HepG2 (cell line): ENCODE measurements around the gene PTPN5. TPM values are rescaled to one million over a fixed set of nuclear protein-coding genes. Genes with fewer than 3 reads are reported as not detected.

ENCODE experiments used
- ATAC-seq: fragments of 200-7000 bp; cut with Tn5 transposase; 3 replicates; pipeline ENCODE4 v1.9.1; 2020; ENCODE audit warnings: mild to moderate bottlenecking, moderate library complexity
- BruUV-seq: library from RNA; stranded (reverse); fragments of 400-500 nt; replicated peaks from 2 replicates; lab custom pipeline; 2021; lab: Mats Ljungman, UMichigan
- CTCF ChIA-PET: fragments of 300-600 bp; formaldehyde crosslinking; extraction: SDS; loops from one replicate; lab custom pipeline; 2021; ENCODE audit warnings: low total read pairs, inconsistent platforms, low intra/inter-chr PET ratio; lab: Yijun Ruan, JAX
- POLR2A ChIA-PET: fragments of 350-600 bp; sonication (Branson Sonifier 250); formaldehyde crosslinking; loops from one replicate; lab custom pipeline; 2020; ENCODE audit warnings: antibody characterized with exemption, inconsistent platforms; lab: Yijun Ruan, JAX
- DNase-seq: peaks from one replicate; pipeline ENCODE4 v3.0.0-alpha.2; 2015; ENCODE audit warnings: low spot score
- FAIRE-seq: peaks from 3 replicates; lab custom pipeline; 2011; peaks lifted over from hg19 to GRCh38; lab: Jason Lieb, UNC
- H2AFZ ChIP-seq: one replicate; pipeline ENCODE4 v1.6.1; 2011; ENCODE audit warnings: low read length, inconsistent platforms
- H3K27ac ChIP-seq: fragments of 300-600 bp; 3 replicates; pipeline ENCODE4 v1.8.0; 2011; ENCODE audit warnings: mixed run types, mild to moderate bottlenecking, mixed read lengths, low read length, inconsistent platforms; ENCODE audit not compliant: insufficient read depth; ENCODE audit errors: extremely low read length
- H3K27me3 ChIP-seq, 2 experiments: fragments of 200-600 bp in 1 of 2; 2 replicates in 1 of 2; 3 replicates in 1 of 2; pipeline versions ENCODE4 v1.6.0 to v1.8.0; 2011; ENCODE audit warnings: low read length in 2 of 2, mild to moderate bottlenecking in 2 of 2, moderate library complexity in 2 of 2, inconsistent platforms in 1 of 2; ENCODE audit not compliant: insufficient read depth in 2 of 2, control insufficient read depth in 1 of 2
- H3K36me3 ChIP-seq, 2 experiments: fragments of 200-600 bp in 1 of 2; replicated peaks in 1 of 2; 2 replicates in 1 of 2; 3 replicates in 1 of 2; pipeline versions ENCODE4 v1.5.1 to v1.8.0; 2011; ENCODE audit warnings: low read length in 2 of 2, inconsistent platforms in 1 of 2; ENCODE audit not compliant: insufficient read depth in 2 of 2, control insufficient read depth in 1 of 2
- H3K4me1 ChIP-seq: 2 replicates; pipeline ENCODE4 v1.5.1; 2012; ENCODE audit warnings: low read length, inconsistent platforms; ENCODE audit not compliant: insufficient read depth
- H3K4me2 ChIP-seq: 2 replicates; pipeline ENCODE4 v1.6.0; 2011; ENCODE audit warnings: low read depth, low read length, inconsistent platforms
- H3K4me3 ChIP-seq, 3 experiments: fragments of 200-600 bp in 1 of 3; sonication (generic), shearing (Covaris generic) in 1 of 3; replicated peaks in 1 of 3; 2 replicates each; pipeline ENCODE4 v1.5.1; 2011 to 2016; ENCODE audit warnings: low read length in 3 of 3, inconsistent platforms in 2 of 3, low read depth in 2 of 3, mild to moderate bottlenecking in 2 of 3, control low read depth in 1 of 3, mixed read lengths in 1 of 3; ENCODE audit not compliant: insufficient read depth in 1 of 3
- H3K79me2 ChIP-seq: one replicate; pipeline ENCODE4 v1.6.1; 2011; ENCODE audit warnings: low read length, inconsistent platforms; ENCODE audit not compliant: insufficient read depth
- H3K9ac ChIP-seq: 2 replicates; pipeline ENCODE4 v1.6.0; 2011; ENCODE audit warnings: mild to moderate bottlenecking, low read depth, low read length, inconsistent platforms; ENCODE audit not compliant: insufficient read depth
- H3K9me3 ChIP-seq: 2 replicates; pipeline ENCODE4 v1.5.1; 2012; ENCODE audit warnings: mild to moderate bottlenecking, low read length
- H4K20me1 ChIP-seq: 2 replicates; pipeline ENCODE4 v1.6.0; 2011; ENCODE audit warnings: inconsistent platforms, mild to moderate bottlenecking, low read length, moderate library complexity; ENCODE audit not compliant: insufficient read depth
- SP1 ChIP-seq, 2 experiments: fragments of 450-650 bp in 1 of 2; sonication (generic) in 1 of 2; formaldehyde crosslinking in 1 of 2; IDR thresholded peaks; 2 replicates each; pipeline versions ENCODE4 v1.4.0 to v1.6.1; 2016 to 2020; ENCODE audit warnings: missing genetic modification reagents in 1 of 2
- WGBS: methylation state at CpG from one replicate; pipeline ENCODE4 v1.1.6; 2017; ENCODE audit warnings: low lambda C conversion rate; 5-methylcytosine and 5-hydroxymethylcytosine counted together
- in situ Hi-C: cut with HindIII; loops from 2 replicates; pipeline ENCODE4 v1.10.0; 2017; ENCODE audit warnings: low pct_unique_long_range_greater_than_20kb; ENCODE audit not compliant: extremely low pct_ligation_motif_present
- intact Hi-C: fragments of 100-400 bp; cut with micrococcal nuclease; formaldehyde crosslinking; loops from one replicate; pipeline ENCODE4 v1.10.0; 2022; ENCODE audit not compliant: unreplicated experiment
- polyA plus RNA-seq, 8 experiments: library from polyadenylated mRNA; depleted of rRNA in 3 of 8; stranded (reverse) in 7 of 8; unstranded in 1 of 8; fragments of >200 nt; fragmentation: Illumina TruSeq in 4 of 8; extraction: Trizol in 4 of 8; gene quantifications; 2 replicates each; pipeline versions ENCODE4 v1.2.1 to v1.2.3, GENCODE V29; 2011 to 2016; ENCODE audit warnings: low read depth in 4 of 8, missing spikeins in 1 of 8, mixed read lengths in 1 of 8; ENCODE audit not compliant: insufficient read depth in 1 of 8
- total RNA-seq, 5 experiments: library from RNA; depleted of rRNA; stranded (reverse); fragments of >200 nt; fragmentation: Illumina TruSeq; extraction: Trizol; gene quantifications; 2 replicates each; pipeline ENCODE4 v1.2.3, GENCODE V29; 2016; ENCODE audit warnings: low read depth in 1 of 5
- TF ChIP-seq, protein P1 (sequence below): sonication (generic); formaldehyde crosslinking; IDR thresholded peaks from 2 replicates; pipeline ENCODE4 v1.5.1; 2020; ENCODE audit warnings: missing genetic modification reagents, mild to moderate bottlenecking, borderline replicate concordance

PTPN5 gene
- total and polyA plus RNA-seq, 2 of the 13 experiments (the other 11 are each of a cell fraction or from before 2014, with no cell fraction given): not detected

DNA sequence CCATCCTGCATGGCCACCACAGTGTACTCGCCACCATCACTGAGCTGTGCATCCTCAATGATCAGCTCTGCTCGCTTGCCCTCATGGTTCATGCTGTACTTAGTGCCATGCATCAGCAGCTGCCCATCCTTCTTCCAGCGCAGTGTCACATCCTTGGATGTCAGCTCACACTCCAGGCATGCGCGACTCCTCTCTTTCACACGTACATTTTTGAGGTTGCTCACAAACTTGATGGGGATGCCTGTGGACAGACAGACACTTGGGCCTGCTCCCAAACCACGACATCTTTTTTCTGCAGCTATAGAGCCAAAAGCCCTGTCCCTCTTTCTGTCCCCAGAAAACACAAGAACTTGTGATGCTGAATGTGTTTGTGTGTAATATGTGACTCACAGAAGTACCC lies 76.1 kb downstream of the PTPN5 start:
- DNase-seq (no peak), FAIRE-seq (no peak), ATAC-seq (no peak)
- ChIA-PET CTCF (no interaction called here), POLR2A (no interaction called here)
- H4K20me1 ChIP-seq: no peaks in the 10 kb centered on the region
- intact Hi-C loops: no loop called here
- WGBS: 41% methylated on average over 5 of the region's 7 CpGs
- no peak overlapping the region for H3K4me3 ChIP-seq
- H2AFZ ChIP-seq: no peak overlapping the region
- peaks cover 7% of the 10 kb centered on the region for H3K4me1 ChIP-seq
- no TSS peak for BruUV-seq
- H3K9me3 ChIP-seq: no peaks in the 10 kb centered on the region
- in situ Hi-C loops: no loop called here
- no peak overlapping the region for H3K9ac ChIP-seq
- H3K79me2 ChIP-seq: no peaks in the 10 kb centered on the region
- no peaks in the 10 kb centered on the region for H3K36me3 ChIP-seq
- H3K4me2 ChIP-seq: no peak overlapping the region
- H3K27me3 ChIP-seq: peaks cover 5 to 72% of the 10 kb centered on the region in 2 experiments
- TF ChIP-seq, protein P1, sequence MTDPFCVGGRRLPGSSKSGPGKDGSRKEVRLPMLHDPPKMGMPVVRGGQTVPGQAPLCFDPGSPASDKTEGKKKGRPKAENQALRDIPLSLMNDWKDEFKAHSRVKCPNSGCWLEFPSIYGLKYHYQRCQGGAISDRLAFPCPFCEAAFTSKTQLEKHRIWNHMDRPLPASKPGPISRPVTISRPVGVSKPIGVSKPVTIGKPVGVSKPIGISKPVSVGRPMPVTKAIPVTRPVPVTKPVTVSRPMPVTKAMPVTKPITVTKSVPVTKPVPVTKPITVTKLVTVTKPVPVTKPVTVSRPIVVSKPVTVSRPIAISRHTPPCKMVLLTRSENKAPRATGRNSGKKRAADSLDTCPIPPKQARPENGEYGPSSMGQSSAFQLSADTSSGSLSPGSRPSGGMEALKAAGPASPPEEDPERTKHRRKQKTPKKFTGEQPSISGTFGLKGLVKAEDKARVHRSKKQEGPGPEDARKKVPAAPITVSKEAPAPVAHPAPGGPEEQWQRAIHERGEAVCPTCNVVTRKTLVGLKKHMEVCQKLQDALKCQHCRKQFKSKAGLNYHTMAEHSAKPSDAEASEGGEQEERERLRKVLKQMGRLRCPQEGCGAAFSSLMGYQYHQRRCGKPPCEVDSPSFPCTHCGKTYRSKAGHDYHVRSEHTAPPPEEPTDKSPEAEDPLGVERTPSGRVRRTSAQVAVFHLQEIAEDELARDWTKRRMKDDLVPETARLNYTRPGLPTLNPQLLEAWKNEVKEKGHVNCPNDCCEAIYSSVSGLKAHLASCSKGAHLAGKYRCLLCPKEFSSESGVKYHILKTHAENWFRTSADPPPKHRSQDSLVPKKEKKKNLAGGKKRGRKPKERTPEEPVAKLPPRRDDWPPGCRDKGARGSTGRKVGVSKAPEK (CRISPR knock-in tag): no peak
- TF ChIP-seq, all 625 proteins: peak for 0
- H3K27ac ChIP-seq: no peak overlapping the region

DNA sequence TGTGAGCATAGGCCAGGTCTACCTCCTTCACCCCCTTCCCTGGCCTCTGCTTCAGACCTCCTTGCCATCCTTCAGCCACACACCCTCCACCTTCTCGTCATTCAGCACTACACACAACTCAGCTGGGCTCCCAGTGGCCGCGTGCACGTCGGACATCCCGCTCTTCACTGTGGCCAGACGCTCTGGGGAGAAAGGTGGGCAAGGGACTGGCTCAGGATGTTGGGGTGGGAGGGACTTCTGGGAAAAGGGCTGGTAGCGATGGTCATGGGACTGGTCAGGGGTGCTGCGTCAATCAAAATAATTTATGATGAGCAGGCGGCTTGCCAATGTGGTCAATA lies 77.2 kb downstream of the PTPN5 start:
- peaks cover 2 to 71% of the 10 kb centered on the region in 2 experiments for H3K27me3 ChIP-seq
- H3K36me3 ChIP-seq: no peaks in the 10 kb centered on the region
- H3K9ac ChIP-seq: no peak overlapping the region
- H3K27ac ChIP-seq: no peak overlapping the region
- no peak overlapping the region for H3K4me2 ChIP-seq
- H2AFZ ChIP-seq: no peak overlapping the region
- 8% methylated on average over 10 of the region's 10 CpGs for WGBS
- FAIRE-seq: no peak
- intact Hi-C loops (no loop called here), in situ Hi-C loops (no loop called here)
- H3K4me1 ChIP-seq: no peaks in the 10 kb centered on the region
- ChIA-PET CTCF (no interaction called here), POLR2A (no interaction called here)
- ATAC-seq: no peak
- no peak overlapping the region for H3K4me3 ChIP-seq
- H3K79me2 ChIP-seq: no peaks in the 10 kb centered on the region
- DNase-seq: no peak
- TF ChIP-seq SP1 (IDR thresholded peaks at IDR 0.05) (no peak), SP1 (CRISPR knock-in tag; IDR thresholded peaks at IDR 0.05) (no peak)
- BruUV-seq: no TSS peak
- H4K20me1 ChIP-seq: no peaks in the 10 kb centered on the region
- no peaks in the 10 kb centered on the region for H3K9me3 ChIP-seq
